Activated T-helper 1 cell treated with Interleukin-2 at 50 U/mL for 16 hours (primary cell): Measurements from ENCODE around the gene SERPINA10.

Source experiments
- DNase-seq: peaks from one replicate; pipeline ENCODE4 v3.0.0-alpha.2; 2020; ENCODE audit warnings: low read depth

Gene SERPINA10

GRCh38 chr14:94292872-94293577 lies at the start of gene SERPINA10:
Gene SERPINA10 (minus strand): TSS chr14:94293268. CDS start chr14:94290593, 2,675 bp downstream.
- no peak for DNase-seq

GRCh38 chr14:94342334-94342934 lies 49.4 kb upstream of the SERPINA10 start:
- DNase-seq, result no peak

GRCh38 chr14:94341656-94342333 lies 48.7 kb upstream of the SERPINA10 start:
- no peak for DNase-seq

- no peak for DNase-seq
Measured at GRCh38 chr14:94340533-94340932, 47.5 kb upstream of the SERPINA10 start.

GRCh38 chr14:94338023-94338422 lies 45.0 kb upstream of the SERPINA10 start:
- DNase-seq, result no peak

GRCh38 chr14:94337274-94337673 lies 44.2 kb upstream of the SERPINA10 start:
- DNase-seq, result no peak

- no peak for DNase-seq
Measured at GRCh38 chr14:94334872-94335271, 41.8 kb upstream of the SERPINA10 start.

GRCh38 chr14:94332587-94332986 lies 39.5 kb upstream of the SERPINA10 start:
- DNase-seq, result no peak

GRCh38 chr14:94332063-94332583 lies 39.1 kb upstream of the SERPINA10 start:
- DNase-seq, result no peak

- DNase-seq, result no peak
Measured at GRCh38 chr14:94331462-94331861, 38.4 kb upstream of the SERPINA10 start.

GRCh38 chr14:94330857-94331256 lies 37.8 kb upstream of the SERPINA10 start:
- no peak for DNase-seq

- DNase-seq, result no peak
Measured at GRCh38 chr14:94330432-94330831, 37.4 kb upstream of the SERPINA10 start.

GRCh38 chr14:94329857-94330256 lies 36.8 kb upstream of the SERPINA10 start:
- DNase-seq, result no peak

- DNase-seq, result no peak
Measured at GRCh38 chr14:94328196-94328595, 35.1 kb upstream of the SERPINA10 start.

GRCh38 chr14:94322648-94323570 lies 29.8 kb upstream of the SERPINA10 start, which contains the start of gene SERPINA6:
Gene SERPINA6 (minus strand): TSS chr14:94323336. CDS start chr14:94314648, 8,688 bp downstream.
- no peak for DNase-seq

GRCh38 chr14:94321421-94322271 lies 28.6 kb upstream of the SERPINA10 start:
- no peak for DNase-seq

- no peak for DNase-seq
Measured at GRCh38 chr14:94320243-94320642, 27.2 kb upstream of the SERPINA10 start.

GRCh38 chr14:94317259-94317658 lies 24.2 kb upstream of the SERPINA10 start:
- DNase-seq, result no peak

- no peak for DNase-seq
Measured at GRCh38 chr14:94316692-94317091, 23.6 kb upstream of the SERPINA10 start.

GRCh38 chr14:94314890-94315289 lies 21.8 kb upstream of the SERPINA10 start:
- DNase-seq, result no peak
